ENCODE results near the gene ACE. TPM values are rescaled to one million over a fixed set of nuclear protein-coding genes. Genes with fewer than 3 reads are reported as not detected.

The ACE gene
- total RNA-seq, 1 donor: 1.7 TPM

GRCh38 chr17:63542942-63543821, 66.3 kb downstream of the ACE start:
- DNase-seq (ENCODE audit: low read depth): no peak
- H3K4me3 ChIP-seq (ENCODE audit: low read depth, low read length): no peak overlapping the region
- no peak for TF ChIP-seq CTCF (IDR thresholded peaks at IDR 0.05; ENCODE audit: insufficient read depth, low read depth, low read length)

GRCh38 chr17:63543822-63544420, 67.1 kb downstream of the ACE start:
- no peak for DNase-seq (ENCODE audit: low read depth)
- H3K4me3 ChIP-seq (ENCODE audit: low read depth, low read length): no peak overlapping the region
- TF ChIP-seq CTCF (IDR thresholded peaks at IDR 0.05; ENCODE audit: insufficient read depth, low read depth, low read length): no peak

GRCh38 chr17:63544467-63545301, 67.8 kb downstream of the ACE start:
- no peak for DNase-seq (ENCODE audit: low read depth)
- H3K4me3 ChIP-seq (ENCODE audit: low read depth, low read length): no peak overlapping the region
- TF ChIP-seq CTCF (IDR thresholded peaks at IDR 0.05; ENCODE audit: insufficient read depth, low read depth, low read length): no peak

GRCh38 chr17:63546308-63547082, 69.6 kb downstream of the ACE start:
- DNase-seq (ENCODE audit: low read depth): no peak
- no peak for TF ChIP-seq CTCF (IDR thresholded peaks at IDR 0.05; ENCODE audit: insufficient read depth, low read depth, low read length)
- no peak overlapping the region for H3K4me3 ChIP-seq (ENCODE audit: low read depth, low read length)

- no peak for DNase-seq (ENCODE audit: low read depth)
- no peak for TF ChIP-seq CTCF (IDR thresholded peaks at IDR 0.05; ENCODE audit: insufficient read depth, low read depth, low read length)
- no peak overlapping the region for H3K4me3 ChIP-seq (ENCODE audit: low read depth, low read length)
Observed at GRCh38 chr17:63547083-63547523, 70.2 kb downstream of the ACE start.

Other genes starting within 250 kb of the ACE start
- 11.3 and 12.5 TPM in 2 replicates for gene CYB561, start 30.8 kb upstream of the ACE start, total RNA-seq
- gene KCNH6, start 46.3 kb downstream of the ACE start, total RNA-seq: under 0.01 TPM in 1 of 2 replicates, not detected in the other
- gene DCAF7, start 73.4 kb downstream of the ACE start, total RNA-seq: 32.9 and 52.7 TPM in 2 replicates
- 24.6 and 35.8 TPM in 2 replicates for gene TACO1, start 123.8 kb downstream of the ACE start, total RNA-seq
- gene MAP3K3, start 145.4 kb downstream of the ACE start, total RNA-seq: 29.6 and 34.1 TPM in 2 replicates
- gene LIMD2, start 223.1 kb downstream of the ACE start, total RNA-seq: 4.5 and 5.2 TPM in 2 replicates